GM12878 (cell line): ENCODE measurements around the gene CIPC. TPM values are rescaled to one million over a fixed set of nuclear protein-coding genes. Genes with fewer than 3 reads are reported as not detected.

ENCODE experiments used
- BCL11A ChIP-seq: IDR thresholded peaks from 2 replicates; pipeline ENCODE4 v1.6.1; 2011; ENCODE audit warnings: low read depth, low read length
- EP300 ChIP-seq, 2 experiments: fragments of 150-350 bp in 1 of 2; IDR thresholded peaks; 2 replicates each; pipeline ENCODE4 v1.6.1; 2011 to 2012; ENCODE audit warnings: low read depth in 2 of 2, low read length in 2 of 2, borderline replicate concordance in 1 of 2, improper control_type of control experiment in 1 of 2, inconsistent platforms in 1 of 2; ENCODE audit not compliant: control insufficient read depth in 1 of 2
- HCFC1 ChIP-seq: fragments of 150-350 bp; IDR thresholded peaks from 2 replicates; pipeline ENCODE4 v1.6.1; 2014; ENCODE audit warnings: low read length
- IKZF2 ChIP-seq, 2 experiments: fragments of 450-650 bp; IDR thresholded peaks; 2 replicates each; pipeline ENCODE4 v1.6.1; 2017; ENCODE audit warnings: mild to moderate bottlenecking in 2 of 2, moderate library complexity in 2 of 2
- KAT2A ChIP-seq: conservative IDR thresholded peaks from 2 replicates; pipeline ENCODE4 v1.6.1; 2011; ENCODE audit warnings: low read depth, low read length; ENCODE audit not compliant: control insufficient read depth
- MYC ChIP-seq: IDR thresholded peaks from 2 replicates; pipeline ENCODE4 v1.6.1; 2011; ENCODE audit warnings: mild to moderate bottlenecking, low read length, moderate library complexity, inconsistent platforms; ENCODE audit not compliant: insufficient read depth, insufficient replicate concordance, insufficient read length, severe bottlenecking
- RAD51 ChIP-seq: fragments of 450-650 bp; IDR thresholded peaks from 2 replicates; pipeline ENCODE4 v1.6.1; 2016; ENCODE audit warnings: moderate library complexity, mild to moderate bottlenecking, inconsistent platforms
- RFX5 ChIP-seq: IDR thresholded peaks from 2 replicates; pipeline ENCODE4 v1.6.1; 2011; ENCODE audit warnings: low read depth, low read length, improper control_type of control experiment
- ZNF384 ChIP-seq: IDR thresholded peaks from 2 replicates; pipeline ENCODE4 v1.6.1; 2012; ENCODE audit warnings: low read depth, mild to moderate bottlenecking, low read length, improper control_type of control experiment, borderline replicate concordance
- polyA plus RNA-seq, 11 experiments: library from polyadenylated mRNA; depleted of rRNA in 4 of 11; unstranded in 6 of 11; stranded (reverse) in 5 of 11; fragments of >200 nt; fragmentation: Nextera tagmentation in 4 of 11; fragmentation: Illumina TruSeq in 1 of 11; extraction: Ambion mirVana in 4 of 11; extraction: Trizol in 1 of 11; gene quantifications; 1 replicate in 1 of 11; 2 replicates in 10 of 11; pipeline versions ENCODE4 v1.2.1 to v1.2.3, GENCODE V29; 2011 to 2016; ENCODE audit warnings: inconsistent platforms in 2 of 11, missing spikeins in 2 of 11, low read depth in 1 of 11
- total RNA-seq, 4 experiments: library from RNA; depleted of rRNA in 3 of 4; stranded (reverse); fragments of >200 nt in 3 of 4; fragmentation: Illumina TruSeq in 1 of 4; extraction: Trizol in 1 of 4; gene quantifications; 2 replicates each; pipeline versions ENCODE4 v1.2.1 to v1.2.3, GENCODE V29; 2013 to 2021
- TF ChIP-seq, protein P1 (sequence below): IDR thresholded peaks from 2 replicates; pipeline ENCODE4 v1.6.1; 2012; ENCODE audit warnings: mild to moderate bottlenecking, low read depth, low read length
- TF ChIP-seq, protein P2 (sequence below): fragments of 450-650 bp; IDR thresholded peaks from 2 replicates; pipeline ENCODE4 v1.6.1; 2016; ENCODE audit warnings: mild to moderate bottlenecking
- TF ChIP-seq, protein P3 (sequence below): IDR thresholded peaks from 2 replicates; pipeline ENCODE4 v1.6.1; 2011; ENCODE audit warnings: mild to moderate bottlenecking, low read depth, low read length, moderate library complexity; ENCODE audit not compliant: insufficient replicate concordance
- TF ChIP-seq, protein P4 (sequence below): fragments of 450-650 bp; IDR thresholded peaks from 2 replicates; pipeline ENCODE4 v1.6.1; 2014; ENCODE audit warnings: mild to moderate bottlenecking
- TF ChIP-seq, protein P5 (sequence below): fragments of 450-650 bp; IDR thresholded peaks from 2 replicates; pipeline ENCODE4 v1.6.1; 2017; ENCODE audit warnings: antibody characterized with exemption, mild to moderate bottlenecking, moderate library complexity

The CIPC gene
- total and polyA plus RNA-seq, 10 of the 15 experiments (the other 5 are each of a cell fraction or from before 2014, with no cell fraction given), result 5.6 to 29.5 (median 16.5) TPM

DNA sequence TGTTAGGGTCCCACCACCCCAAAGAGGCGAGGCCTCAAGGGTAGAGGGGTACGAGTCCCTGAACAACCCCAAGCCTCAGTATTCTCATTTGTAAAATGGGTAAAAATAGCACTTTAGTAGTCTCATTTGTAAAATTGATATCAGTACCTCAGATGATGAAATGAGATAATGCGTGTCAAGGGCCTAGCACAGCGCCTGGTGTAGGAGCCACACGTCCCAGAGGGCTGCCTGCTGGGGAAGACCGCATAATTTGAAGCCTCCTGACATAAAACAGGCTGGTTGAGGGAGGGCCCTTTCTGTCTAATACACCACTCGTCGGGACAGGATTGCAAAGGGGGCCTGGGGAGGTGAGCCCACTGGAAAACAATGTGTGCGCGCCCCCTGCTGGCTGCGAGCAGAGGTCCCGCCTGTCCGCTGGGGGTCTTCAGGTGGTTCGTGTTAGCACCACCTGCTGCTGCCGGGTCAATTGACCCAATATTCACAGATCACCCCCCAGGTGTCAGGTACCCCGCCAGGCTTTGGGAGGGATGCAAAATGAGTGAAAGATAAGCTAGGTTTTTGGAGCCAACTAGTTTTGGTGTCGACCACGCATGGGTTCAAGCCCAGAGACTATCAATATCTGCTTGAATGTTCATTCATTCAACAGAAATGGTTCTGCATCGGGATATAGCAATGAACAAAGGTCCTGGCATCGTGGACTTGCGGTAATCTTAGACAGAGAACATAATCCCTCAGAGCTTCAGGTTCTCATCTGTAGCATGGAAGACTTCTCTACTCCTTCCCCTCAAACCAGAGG lies 44.8 kb upstream of the CIPC start (continued):
- TF ChIP-seq IKZF2 (IDR thresholded peaks at IDR 0.05) (no peak; a peak in 1 of 4 replicates), ZNF384 (no peak), RFX5 (no peak), MYC (no peak), EP300 (IDR thresholded peaks at IDR 0.05; ENCODE audit: borderline replicate concordance in 1 of 2, control insufficient read depth in 1 of 2, low read depth in 2 of 2, low read length in 2 of 2) (no peak), HCFC1 (no peak), BCL11A (no peak), RAD51 (no peak), KAT2A (no peak)
- TF ChIP-seq, protein P1, sequence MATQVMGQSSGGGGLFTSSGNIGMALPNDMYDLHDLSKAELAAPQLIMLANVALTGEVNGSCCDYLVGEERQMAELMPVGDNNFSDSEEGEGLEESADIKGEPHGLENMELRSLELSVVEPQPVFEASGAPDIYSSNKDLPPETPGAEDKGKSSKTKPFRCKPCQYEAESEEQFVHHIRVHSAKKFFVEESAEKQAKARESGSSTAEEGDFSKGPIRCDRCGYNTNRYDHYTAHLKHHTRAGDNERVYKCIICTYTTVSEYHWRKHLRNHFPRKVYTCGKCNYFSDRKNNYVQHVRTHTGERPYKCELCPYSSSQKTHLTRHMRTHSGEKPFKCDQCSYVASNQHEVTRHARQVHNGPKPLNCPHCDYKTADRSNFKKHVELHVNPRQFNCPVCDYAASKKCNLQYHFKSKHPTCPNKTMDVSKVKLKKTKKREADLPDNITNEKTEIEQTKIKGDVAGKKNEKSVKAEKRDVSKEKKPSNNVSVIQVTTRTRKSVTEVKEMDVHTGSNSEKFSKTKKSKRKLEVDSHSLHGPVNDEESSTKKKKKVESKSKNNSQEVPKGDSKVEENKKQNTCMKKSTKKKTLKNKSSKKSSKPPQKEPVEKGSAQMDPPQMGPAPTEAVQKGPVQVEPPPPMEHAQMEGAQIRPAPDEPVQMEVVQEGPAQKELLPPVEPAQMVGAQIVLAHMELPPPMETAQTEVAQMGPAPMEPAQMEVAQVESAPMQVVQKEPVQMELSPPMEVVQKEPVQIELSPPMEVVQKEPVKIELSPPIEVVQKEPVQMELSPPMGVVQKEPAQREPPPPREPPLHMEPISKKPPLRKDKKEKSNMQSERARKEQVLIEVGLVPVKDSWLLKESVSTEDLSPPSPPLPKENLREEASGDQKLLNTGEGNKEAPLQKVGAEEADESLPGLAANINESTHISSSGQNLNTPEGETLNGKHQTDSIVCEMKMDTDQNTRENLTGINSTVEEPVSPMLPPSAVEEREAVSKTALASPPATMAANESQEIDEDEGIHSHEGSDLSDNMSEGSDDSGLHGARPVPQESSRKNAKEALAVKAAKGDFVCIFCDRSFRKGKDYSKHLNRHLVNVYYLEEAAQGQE, result no peak
- TF ChIP-seq, protein P2, sequence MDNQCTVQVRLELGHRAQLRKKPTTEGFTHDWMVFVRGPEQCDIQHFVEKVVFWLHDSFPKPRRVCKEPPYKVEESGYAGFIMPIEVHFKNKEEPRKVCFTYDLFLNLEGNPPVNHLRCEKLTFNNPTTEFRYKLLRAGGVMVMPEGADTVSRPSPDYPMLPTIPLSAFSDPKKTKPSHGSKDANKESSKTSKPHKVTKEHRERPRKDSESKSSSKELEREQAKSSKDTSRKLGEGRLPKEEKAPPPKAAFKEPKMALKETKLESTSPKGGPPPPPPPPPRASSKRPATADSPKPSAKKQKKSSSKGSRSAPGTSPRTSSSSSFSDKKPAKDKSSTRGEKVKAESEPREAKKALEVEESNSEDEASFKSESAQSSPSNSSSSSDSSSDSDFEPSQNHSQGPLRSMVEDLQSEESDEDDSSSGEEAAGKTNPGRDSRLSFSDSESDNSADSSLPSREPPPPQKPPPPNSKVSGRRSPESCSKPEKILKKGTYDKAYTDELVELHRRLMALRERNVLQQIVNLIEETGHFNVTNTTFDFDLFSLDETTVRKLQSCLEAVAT, result peak; percentile 73; the same call in 1 of the 2 replicates
- TF ChIP-seq, protein P3, sequence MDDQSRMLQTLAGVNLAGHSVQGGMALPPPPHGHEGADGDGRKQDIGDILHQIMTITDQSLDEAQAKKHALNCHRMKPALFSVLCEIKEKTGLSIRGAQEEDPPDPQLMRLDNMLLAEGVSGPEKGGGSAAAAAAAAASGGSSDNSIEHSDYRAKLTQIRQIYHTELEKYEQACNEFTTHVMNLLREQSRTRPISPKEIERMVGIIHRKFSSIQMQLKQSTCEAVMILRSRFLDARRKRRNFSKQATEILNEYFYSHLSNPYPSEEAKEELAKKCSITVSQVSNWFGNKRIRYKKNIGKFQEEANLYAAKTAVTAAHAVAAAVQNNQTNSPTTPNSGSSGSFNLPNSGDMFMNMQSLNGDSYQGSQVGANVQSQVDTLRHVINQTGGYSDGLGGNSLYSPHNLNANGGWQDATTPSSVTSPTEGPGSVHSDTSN, result no peak
- TF ChIP-seq, protein P4, sequence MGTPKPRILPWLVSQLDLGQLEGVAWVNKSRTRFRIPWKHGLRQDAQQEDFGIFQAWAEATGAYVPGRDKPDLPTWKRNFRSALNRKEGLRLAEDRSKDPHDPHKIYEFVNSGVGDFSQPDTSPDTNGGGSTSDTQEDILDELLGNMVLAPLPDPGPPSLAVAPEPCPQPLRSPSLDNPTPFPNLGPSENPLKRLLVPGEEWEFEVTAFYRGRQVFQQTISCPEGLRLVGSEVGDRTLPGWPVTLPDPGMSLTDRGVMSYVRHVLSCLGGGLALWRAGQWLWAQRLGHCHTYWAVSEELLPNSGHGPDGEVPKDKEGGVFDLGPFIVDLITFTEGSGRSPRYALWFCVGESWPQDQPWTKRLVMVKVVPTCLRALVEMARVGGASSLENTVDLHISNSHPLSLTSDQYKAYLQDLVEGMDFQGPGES, result peak; percentile 28; the same call in 1 of the 2 replicates
- TF ChIP-seq, protein P5, sequence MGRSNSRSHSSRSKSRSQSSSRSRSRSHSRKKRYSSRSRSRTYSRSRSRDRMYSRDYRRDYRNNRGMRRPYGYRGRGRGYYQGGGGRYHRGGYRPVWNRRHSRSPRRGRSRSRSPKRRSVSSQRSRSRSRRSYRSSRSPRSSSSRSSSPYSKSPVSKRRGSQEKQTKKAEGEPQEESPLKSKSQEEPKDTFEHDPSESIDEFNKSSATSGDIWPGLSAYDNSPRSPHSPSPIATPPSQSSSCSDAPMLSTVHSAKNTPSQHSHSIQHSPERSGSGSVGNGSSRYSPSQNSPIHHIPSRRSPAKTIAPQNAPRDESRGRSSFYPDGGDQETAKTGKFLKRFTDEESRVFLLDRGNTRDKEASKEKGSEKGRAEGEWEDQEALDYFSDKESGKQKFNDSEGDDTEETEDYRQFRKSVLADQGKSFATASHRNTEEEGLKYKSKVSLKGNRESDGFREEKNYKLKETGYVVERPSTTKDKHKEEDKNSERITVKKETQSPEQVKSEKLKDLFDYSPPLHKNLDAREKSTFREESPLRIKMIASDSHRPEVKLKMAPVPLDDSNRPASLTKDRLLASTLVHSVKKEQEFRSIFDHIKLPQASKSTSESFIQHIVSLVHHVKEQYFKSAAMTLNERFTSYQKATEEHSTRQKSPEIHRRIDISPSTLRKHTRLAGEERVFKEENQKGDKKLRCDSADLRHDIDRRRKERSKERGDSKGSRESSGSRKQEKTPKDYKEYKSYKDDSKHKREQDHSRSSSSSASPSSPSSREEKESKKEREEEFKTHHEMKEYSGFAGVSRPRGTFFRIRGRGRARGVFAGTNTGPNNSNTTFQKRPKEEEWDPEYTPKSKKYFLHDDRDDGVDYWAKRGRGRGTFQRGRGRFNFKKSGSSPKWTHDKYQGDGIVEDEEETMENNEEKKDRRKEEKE, result no peak
